Measurements from ENCODE around the gene ARHGAP24.
"Not testable (repeated sequence)": the region's sequence is repeated elsewhere in the genome, so short reads cannot be mapped to it uniquely, and the experiment has no call there.

ARHGAP24 gene

DNA sequence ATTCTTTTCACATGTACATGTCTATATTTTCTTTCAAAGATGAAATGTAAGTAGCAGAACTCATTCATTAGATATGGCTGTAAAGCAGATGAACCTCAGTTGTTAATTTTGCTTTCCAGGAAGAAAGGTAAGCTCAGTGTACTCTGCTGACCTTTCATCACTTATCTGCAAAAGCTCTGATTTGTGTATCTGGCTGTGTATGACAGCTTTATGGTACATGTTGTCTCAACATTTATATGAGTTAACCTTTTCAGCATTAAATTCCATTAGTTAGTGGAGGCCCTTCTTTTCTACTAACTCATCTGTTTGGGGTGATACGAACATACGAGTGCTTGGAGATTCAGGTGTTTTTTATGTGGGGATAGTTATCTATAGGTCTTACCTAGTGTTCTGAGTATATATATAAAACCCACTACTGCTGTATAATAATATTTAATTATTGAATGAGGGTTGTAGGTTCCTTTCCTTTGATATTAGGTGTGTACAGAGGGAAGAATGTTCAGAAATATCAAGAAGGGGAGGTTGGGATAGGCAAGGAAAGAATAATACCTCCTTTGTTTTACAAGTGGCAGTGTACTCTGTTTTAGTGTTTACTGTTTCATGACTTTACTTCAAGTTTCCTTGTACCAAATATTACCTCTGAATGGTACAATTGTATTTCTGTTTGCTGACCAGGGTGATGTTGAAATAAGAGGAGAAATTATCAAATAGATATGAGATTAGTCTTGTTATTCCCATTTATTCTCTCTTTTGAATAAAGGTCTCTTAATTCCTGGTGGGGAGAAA is 395.5 kb downstream of the ARHGAP24 start:
- no peak for DNase-seq

DNA sequence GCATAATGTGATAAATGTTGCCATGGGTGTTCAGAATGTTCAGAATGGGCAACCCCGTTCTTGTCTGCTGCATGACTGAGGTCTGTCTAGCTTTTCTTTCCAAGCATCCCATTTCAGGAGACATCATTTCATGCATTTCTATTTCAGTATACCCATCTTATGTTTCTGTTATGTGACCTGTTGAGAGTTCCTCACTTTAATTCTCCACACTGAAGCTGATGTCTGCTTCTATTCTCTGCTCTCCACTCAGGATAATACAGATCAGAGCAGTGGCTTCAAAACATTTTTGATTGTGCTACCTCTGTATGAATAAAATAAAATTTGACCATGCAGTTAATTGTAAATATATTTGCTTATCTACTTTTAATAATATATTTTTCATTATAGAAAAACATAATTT is 398.6 kb downstream of the ARHGAP24 start:
- DNase-seq = no peak

DNA sequence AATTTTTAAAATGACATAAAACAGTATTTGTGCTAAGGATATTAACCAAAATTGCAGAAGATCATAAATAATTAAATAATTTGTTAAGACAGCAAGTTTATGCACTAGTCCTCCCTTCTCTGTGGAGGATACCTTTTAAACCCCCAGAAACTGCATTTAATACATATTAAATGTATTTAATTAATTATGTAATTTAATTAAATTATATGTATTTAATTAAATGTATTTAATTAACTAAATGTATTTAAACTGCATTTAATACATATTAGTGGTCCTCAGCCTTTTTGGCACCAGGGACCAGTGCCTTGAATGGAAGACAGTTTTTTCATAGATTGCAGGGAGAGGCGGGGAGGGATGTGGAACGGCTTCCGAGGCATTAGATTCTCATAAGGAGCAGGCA is 404.6 kb downstream of the ARHGAP24 start:
- no peak for DNase-seq

DNA sequence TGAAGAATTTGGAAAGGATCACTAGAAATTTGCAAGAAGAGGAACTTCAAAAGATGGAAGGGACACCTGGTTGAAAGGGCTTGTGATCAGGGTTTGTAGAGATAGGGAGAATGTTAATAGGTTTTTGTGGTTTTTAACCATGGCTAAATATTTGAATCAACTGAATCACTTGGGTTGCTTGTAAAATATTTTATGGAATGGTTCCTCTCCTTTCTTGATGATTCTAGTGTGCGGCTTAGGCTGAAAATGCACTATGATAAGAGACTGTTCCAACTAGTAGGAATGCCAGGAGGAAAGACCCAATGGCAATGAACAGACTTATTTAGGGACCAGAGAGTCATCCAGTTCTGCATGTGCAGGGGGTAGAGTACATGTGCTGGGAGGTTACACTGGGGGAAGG is 408.2 kb downstream of the ARHGAP24 start:
- DNase-seq = no peak

DNA sequence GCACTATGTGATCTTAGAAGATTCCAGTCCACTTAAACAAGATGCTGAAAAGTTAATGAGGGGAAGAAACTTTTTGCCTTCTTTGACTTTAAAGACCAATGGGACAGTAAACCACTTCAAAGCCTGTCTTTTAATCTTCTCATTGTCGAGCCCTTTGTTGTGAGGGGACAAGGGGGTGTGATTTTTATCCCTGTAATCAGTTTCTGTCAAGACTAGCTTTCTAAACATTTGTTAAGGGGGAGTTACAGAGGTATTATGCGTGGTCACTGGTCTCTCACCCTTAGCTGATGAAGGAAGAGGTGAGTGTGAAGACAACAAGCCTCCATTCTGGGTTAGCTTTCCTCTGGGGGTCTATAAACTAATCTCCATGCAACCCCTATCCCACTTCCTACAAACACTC is 409.3 kb downstream of the ARHGAP24 start:
- no peak for DNase-seq

DNA sequence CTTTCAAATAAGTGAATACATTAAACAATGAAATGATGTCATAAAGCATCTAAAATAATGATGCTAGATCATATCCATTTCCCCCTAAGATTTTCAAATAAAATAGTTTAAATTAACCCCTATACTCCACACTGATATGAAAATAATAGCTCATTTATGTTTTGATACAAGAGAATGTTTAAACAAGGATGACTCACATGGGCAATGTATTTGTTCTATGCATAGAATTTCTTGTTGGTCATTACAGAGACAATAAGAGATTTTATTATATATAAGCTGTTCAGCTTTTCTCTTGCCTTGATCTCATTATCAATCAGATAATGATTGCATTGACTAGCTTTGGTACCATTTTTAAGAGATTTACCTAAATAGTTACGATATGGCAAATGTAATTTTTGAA is 411.7 kb downstream of the ARHGAP24 start:
- no peak for DNase-seq

DNA sequence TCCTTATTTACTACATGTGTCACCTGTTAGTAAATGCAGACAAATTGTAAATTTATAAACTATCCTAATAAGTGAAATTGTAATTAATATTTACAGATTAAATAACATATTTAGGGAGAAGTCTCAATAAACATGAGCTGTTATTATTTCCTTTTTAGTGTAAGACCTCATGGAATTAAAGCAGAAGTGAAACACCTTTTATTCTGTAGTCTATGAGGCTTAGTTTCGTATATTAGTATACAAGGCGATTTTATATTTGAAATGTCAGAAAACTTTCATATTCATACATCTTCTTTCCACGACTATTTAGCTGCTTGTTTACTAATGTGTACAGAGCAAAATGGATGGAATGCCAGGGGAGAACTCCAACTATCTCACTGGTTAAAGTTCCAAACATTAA is 414.4 kb downstream of the ARHGAP24 start:
- no peak for DNase-seq

DNA sequence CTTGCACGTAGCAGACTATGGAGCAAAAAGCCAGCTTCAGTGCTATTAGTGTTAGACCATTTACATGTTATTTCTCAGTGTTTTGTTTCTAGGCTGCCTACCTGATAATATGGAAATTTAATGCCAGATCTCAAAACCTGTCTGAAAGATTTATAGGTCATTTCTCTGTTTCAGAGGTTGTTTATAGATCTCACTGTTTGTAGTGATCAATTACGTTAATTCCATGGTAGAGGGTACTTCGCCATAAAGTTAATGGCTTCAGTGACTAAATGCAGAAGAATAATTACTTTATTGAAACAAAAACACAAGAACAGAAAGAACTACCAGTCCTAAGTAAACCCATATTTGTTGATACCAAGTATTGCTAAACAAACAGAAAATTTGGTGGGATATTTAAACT is 420.8 kb downstream of the ARHGAP24 start:
- DNase-seq = no peak

DNA sequence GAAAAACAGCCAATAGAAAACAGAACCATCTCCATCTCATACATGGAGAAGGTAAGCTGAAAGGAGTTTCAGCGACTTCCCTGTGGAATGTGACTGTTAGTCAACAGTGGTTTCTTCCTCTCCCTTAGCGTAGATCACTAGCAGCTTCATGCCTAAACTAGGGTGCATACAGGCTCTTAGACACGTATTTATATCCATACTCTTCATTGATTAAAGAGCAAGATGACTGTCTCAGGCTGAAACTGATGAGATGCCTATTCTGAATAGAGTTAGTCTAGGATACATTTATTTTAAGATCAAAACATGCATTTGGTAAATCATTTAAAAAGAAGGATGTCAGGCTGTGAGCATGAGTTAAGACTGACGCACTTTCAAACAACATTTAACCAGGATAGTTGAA is 423.3 kb downstream of the ARHGAP24 start:
- no peak for DNase-seq

DNA sequence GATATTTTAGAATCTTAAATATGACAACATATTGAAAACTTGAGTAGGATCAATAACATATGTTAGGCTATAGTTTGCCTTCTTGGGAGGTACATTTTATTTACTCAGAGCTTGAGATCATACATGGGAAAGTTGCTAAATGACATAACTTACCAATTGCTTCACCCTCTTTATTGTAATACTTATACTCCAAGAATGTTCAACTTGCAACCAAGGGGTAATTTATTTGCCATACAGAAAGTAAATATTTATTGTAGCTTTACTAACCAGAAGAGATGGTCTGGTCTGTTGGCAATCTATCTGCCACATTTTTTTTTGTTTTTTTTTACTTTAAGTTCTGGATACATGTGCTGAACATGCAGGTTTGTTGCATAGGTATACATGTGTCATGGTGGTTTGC is 426.6 kb downstream of the ARHGAP24 start:
- DNase-seq = no peak

DNA sequence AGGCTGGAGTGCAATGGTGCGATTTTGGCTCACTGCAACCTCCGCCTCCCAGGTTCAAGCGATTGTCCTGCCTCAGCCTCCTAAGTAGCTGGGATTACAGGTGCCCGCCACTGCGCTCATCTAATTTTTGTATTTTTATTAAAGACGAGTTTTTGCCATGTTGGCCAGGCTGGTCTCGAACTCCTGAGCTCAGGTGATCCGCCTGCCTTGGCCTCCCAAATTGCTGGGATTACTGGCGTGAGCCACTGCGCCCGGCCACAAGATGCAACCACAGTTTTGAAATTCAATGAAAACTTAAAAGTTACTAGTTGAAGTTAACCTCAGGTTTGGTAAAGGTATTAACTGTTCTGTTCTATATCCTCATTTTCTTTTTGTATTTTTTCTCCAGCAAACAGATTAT is 427.7 kb downstream of the ARHGAP24 start:
- DNase-seq = not testable (repeated sequence)

DNA sequence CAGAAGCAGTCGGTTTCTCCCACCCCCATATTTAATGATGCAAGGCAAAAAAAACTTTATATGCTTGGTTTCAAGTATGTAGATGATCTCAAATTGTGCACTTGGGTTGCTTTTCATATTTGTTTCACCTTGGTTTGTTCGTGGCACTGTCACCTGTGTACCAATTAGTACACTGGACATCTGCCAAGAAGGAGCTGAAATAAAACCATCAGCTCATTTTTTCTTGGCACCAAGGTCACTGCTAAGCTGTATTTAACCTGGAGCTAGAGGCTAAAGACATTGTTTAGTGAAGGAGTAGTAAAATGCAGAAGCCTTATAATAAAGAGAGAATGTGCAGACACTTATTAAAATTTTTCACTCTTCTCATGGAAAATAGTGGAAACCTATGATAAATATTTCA is 430.8 kb downstream of the ARHGAP24 start:
- DNase-seq = no peak

DNA sequence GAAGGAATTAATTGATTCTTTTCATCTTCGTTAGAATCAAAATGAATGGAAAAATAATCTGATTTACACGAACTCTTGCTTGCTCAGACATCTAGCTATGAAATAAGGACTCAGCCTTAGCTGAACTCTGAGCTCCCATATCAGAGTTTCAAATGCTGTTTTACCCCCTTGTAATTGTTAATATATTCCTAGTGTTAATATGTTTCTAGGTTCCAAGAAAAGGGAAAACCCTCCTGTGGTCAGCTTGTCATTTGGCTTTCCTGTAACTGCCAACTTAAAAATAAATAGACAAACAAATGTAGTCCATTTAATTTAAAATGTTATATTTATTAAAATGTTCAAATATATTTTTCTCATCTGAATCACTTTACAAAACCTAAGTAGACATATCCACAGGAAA is 432.1 kb downstream of the ARHGAP24 start:
- DNase-seq = no peak

DNA sequence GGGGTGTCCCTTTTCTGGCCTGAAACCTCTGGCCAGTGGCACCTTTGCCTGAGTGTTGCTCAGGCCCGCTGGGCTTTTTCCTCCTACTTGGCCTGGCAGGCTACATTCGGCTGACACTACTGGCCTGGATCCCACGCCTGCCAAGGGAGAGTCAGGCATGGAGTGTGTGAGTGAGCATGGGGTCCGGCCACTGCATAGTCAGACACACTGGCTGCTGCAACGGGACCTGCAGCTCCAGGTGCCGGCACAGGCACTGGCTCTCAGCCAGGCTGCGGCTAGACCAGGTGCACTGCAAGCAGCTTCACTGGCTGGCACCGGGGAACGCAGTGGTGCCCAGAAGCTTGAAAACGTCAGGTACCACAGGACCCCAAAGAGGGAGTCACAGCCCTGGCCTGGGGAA is 434.9 kb downstream of the ARHGAP24 start:
- DNase-seq = no peak

DNA sequence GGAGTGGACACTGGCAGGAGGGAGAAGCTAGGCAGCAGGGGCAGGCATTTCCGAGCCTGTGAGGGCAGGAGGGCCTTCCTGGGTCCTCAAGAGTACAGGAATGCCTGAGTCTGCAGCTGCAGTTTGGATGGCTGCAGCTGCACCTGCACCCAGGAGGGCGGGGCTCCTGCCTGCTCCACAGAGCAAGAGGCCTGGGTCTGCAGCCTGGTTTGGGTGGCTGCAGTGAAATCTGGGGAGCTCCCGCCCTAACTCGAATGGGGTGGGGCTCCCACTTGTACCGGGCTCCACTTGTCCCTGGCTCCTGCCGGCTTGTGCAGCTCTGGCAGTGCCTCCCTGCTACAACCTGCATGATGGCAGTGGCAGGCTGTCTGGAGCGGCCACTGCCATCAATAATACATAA is 436.0 kb downstream of the ARHGAP24 start:
- no peak for DNase-seq

DNA sequence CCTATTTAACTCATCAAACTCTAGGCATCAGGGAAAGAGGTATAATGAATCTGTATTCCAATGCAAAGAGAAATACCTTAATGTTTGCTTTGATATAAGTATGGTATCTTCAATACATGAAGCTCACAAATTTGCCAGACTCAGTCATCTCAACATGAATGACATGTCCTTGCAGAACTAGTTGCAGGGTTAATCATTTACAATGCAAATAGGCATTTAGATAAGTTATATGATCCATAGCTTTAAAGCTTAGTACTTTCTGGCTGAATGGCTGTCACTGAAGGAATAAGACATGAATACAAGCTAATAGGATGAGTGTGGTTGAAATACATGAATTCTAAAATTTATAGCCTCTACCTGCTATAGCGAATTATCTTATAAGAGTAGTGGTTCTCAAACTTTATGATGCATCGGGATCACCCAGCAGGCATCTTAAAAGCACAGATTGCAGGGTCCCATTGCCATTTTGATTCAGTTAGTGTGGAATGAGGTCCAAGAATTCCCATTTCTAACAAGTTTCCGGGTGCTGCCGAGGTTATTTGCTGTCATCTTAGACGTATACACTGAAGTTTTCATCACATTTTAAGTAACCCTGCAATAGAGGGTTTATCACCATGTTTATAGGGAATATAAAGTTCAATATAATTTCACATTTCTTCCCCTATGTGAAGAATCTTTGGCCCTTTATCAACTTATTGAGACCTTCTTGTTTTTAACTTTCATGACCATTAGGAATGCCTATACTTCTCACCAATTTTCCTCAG is 439.2 kb downstream of the ARHGAP24 start:
- DNase-seq = no peak

DNA sequence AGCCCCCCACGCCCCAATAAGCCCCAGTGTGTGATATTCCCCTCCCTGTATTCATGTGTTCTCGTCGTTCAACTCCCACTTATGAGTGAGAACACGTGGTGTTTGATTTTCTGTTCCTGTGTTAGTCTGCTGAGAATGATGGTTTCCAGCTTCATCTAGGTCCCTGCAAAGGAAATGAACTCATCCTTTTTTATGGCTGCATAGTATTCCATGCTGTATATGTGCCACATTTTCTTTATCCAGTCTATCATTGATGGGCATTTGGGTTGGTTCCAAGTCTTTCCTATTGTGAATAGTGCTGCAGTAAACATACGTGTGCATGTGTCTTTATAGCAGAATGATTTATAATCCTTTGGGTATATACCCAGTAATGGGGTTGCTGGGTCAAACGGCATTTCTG is 440.6 kb downstream of the ARHGAP24 start:
- not testable (repeated sequence) for DNase-seq

DNA sequence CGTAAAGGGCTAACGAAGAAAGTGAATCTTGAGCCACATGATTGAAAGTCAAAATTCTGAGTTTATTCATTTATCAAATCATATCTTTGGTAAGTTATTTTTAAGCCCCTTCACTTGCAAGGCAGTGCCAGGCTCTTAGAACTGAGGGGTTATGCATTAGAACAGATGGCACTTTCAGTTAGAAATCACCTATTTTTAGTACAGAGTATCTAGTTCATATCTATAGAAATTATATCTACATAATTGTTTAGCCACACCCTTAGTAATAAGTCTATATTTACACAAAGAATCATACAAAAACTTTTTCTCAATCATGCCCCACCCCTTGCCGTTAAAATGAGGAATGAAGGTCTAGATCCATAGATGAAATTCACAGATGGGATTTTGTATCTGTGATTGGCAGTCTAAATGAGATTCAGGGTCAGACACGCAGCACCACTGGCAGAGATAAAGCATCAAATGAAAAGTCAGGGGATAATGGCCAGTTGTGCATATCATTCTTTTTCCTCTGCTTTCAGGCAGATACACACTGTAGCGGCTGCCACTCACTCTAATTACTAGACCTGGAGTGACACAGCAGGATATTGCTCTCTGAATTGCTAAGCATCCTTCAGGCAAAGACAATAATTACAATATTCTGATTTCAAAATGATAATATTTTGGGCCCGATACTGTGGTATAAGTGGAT is 444.4 kb downstream of the ARHGAP24 start:
- no peak for DNase-seq

DNA sequence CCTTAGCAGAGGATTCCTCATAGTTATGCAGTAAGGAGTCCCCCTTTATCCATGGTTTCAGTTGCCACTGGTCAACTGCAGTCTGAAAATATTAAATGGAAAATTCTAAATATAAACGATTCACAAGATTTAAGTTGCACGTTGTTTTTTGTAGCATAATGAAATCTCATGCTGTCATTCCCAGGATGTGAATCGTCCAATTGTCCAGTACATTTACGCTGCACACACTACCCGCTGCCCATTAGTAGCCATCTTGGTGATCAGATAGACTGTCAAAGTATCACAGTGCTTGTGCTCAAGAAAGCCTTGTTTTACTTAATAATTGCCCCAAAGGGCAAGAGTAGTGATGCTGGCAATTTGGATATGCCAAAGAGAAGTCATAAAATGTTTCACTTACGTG is 450.1 kb downstream of the ARHGAP24 start:
- no peak for DNase-seq

DNA sequence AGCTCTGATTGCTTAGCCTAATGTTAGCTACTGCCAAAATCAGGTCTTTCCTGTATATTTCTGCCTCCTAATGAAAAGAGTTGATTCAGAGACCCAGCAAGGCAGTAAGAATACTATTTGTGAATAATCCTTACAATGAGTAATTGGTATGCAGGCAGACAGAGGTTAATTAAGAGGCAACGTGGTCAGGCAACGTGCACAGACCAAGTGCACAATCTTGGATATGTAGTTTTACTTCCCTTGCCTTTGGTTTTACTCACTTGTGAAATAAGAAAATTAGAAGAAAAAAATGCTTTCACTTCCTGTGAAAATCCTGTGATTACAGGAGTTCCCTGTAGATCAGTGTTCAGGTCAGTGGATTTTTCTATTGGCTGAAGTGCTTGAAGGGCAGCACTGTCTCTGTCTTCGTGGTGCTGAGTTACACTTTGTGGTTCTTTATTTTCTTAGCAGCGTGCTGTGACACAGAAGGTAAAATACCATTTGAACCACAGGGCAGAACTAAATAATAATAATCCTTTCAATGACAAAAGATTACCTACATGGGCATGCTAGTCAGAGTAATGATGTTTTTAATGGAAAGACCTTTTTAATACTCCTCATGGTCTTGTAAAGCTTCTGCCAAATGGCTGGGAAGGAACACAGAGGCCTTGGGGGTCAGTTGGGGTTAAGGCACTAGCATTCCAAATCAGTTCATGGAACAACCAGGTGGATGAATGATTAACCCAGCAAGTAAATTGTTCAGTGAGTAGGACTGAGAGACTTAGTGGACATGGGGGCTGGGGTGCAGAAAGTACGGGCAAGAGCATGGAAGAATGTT is 454.0 kb downstream of the ARHGAP24 start:
- peak; percentile 95 for DNase-seq

DNA sequence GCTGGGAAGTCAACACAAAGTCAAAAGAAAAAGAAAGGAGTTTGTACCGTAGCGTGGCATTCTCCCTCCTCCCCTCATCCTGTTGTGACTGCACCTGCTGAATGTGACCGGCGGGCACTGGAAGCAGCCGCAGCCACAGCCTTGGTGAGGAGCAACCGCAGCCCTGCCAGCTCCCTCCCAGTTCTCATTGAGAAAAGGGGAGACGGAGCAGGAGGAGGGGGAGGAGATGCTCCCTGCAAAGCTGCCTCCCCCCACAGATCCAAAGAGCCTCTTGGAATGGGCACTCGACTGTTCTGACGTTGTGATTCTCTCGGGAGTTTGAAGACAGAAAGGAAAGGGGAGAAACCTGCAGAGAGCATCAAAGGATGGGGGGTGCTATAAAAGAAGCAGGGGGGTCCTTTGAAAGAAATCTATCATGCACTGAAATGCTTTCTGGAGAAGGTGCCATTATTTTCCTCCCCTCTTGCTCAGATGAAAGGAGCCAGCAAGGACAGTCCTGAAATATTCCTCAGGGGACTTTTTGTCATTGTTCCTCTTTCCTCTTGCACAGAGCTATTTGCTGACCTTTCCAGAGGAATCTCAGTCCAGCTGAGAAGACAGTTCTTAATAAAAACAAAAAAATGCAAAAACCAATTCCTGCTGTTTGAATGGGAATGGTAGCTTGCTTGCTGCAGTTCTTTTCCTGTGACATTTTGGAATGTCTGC is 455.2 kb downstream of the ARHGAP24 start:
- DNase-seq = peak; percentile 60
